Renal cortex interstitium (tissue), 11 donors: ENCODE data around the gene SSTR5. TPM values are rescaled to one million over a fixed set of nuclear protein-coding genes. Genes with fewer than 3 reads are reported as not detected.
A peak's percentile ranks its signal among the peaks of the same experiment; 100 is the strongest.

Experiments used
- DNase-seq, 11 donors: peaks; one replicate each; pipeline ENCODE4 v3.0.0-alpha.2; 2013; ENCODE audit warnings: low read depth in 9 of 11, low spot score in 4 of 11; ENCODE audit errors: extremely low read depth in 1 of 11
- polyA plus RNA-seq, 3 donors: library from polyadenylated mRNA; unstranded; fragments of 120-200 nt; gene quantifications; one replicate each; pipeline ENCODE4 v1.2.1, GENCODE V29; 2013; ENCODE audit not compliant: insufficient read length in 3 of 3

Gene SSTR5
- polyA plus RNA-seq, 3 donors = 0.13 to 0.39 (median 0.14) TPM

- no peak for DNase-seq
Observed at GRCh38 chr16:1051446-1051845, 21.1 kb upstream of the SSTR5 start.

DNA sequence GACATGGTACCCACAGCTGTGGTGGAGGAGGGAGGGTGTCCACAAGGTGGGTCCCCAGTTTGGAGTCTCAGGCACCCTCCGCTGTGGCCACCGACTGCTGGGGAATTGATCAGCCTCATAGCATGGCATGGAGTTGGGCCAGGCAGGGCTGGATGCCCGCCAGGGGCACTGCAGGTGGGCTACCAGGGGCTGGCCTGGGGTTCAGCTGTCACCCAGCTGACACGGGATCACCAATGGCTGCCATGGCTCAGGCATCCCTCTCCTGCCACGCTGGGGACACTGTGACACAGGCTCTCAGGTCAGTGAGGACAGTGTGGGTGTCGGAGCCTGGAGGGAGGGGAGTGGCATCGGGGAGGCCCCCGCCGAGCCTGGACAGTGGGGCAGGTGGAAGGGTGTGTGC is 19.8 kb upstream of the SSTR5 start:
- no peak for DNase-seq

DNA sequence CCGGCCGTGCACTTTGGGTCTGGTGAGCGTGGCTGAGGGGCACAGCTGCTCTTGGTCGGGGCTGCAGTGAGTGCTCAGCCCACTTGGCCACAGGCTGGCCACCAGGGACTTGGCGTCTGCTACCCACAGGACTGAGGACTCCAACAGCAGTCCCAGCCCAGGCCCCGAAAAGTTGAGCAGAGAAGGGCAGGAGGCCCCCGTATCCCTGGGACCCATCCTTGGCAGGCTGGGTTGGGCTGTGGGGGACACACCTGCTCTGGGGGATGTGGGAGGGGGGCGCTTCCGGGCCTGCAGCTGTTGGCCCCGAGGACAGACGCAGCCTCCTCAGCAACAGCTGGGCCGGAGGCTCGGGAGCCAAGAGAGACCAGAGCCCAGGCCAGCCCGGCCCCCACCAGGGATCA is 19.4 kb upstream of the SSTR5 start:
- DNase-seq = no peak

DNA sequence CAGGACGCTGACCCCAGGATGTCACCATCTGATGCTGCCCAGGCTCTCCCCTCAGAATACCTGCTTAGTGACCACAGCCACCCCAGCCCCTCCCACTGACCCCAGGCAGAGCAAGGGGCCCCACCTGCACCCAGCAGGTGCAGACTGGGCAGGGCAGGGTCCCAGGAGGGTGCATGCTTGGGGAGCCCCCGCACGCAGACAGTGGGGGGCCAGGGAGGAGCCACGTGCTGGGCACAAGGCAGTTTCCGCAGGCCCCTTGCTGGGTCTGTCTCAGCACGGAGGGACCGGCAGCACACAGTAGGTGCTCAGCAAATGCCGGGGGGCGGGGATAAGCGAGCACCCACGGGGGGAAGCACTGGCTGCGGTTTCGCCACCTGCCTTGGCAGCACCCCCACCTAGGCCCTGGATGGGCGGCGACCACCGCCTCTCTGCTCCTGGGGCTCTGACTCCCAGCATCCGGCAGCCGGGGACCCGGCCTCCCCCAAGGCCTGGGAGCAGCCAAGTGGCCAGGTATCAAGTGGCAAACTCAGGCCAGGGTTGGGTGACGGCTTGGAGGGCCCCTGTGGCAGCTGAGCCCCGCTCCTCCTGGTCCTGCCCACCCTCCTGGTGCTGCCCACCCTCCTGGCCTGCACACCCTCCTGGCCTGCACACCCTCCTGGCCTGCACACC is 18.7 kb upstream of the SSTR5 start:
- no peak for DNase-seq

DNA sequence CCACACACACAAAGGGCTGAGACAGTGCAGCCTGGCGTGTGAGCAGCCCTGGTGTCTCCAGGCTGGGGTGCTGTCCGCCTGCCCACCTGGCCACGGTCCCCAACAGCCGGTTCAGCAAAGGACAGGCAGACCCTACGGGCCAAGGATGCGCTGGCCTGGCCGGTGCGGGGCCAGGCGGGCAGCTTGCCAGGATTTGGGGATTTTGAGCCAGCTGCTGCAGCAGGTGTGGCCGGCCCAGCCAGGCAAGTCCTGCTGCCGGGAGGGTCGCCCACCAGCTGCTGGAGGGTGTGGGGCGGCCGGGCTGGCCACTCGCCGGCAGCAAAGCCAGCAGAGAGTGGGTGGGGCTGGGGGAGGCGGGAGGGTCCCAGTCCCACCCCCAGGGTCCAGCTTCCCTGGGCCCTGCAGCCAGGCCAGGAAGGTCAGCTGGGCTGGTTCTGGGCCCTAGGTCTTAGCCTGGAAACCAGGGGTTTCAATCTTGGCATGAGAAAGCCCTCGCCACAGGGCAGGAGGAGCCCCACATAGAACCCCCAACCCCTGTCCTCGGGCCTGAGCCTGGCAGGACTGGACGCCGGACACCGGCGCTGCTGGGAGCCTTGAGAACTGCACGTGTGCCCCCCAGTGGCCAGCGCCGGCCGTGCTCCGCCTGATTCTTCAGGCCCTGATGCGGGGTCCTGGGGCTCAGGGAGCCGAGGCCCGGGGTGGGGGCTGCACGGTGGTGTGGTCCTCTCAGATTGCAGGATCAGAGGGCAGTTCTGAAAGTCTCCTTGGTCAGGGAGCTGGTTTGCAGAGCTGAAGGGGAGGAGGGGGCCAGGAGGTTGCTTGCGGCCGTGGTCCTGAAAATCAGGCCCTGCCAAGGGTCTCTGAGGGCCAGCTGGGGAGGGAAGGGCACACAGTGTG is 17.6 kb upstream of the SSTR5 start:
- peak in 3 of 11 donors; percentile 50 to 65 (median 57) for DNase-seq

DNA sequence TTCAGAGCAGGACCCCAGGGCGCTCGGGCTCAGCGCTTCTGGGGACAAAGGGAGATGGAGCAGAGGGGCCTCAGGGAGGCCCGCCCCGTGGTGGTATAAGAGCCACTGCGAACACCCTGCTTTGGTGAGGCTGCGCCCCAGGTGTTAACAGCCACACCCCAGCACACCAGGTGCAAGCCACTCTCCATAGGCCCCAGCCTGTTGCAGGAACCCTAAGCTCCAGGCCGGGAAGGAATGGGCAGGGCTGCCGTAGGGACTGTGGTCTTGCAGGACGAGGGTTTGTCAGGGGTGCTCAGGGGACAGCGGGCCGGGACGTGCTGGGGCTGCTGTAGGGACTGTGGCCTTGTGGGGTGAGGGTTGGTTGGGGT is 17.0 kb upstream of the SSTR5 start:
- DNase-seq = no peak

DNA sequence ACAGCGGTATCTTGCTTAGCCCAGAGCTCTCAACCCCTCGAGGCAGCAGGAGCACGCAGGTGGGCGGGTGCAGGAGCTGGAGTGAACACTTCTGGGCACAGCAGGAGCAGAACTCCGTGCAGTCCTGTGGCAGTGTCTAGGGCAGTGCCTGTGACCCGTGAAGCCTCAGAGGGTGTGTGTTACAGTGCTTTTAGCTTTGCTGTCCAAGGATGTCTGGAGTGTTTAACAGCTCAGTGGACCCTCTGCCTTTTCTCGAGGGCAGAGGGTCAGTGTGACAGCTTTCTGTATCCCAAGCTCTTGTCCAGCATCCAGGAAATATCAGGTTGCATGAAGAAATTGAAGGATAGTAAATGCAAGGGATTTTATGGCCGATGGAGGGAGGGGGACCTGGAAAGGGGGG is 16.4 kb upstream of the SSTR5 start:
- peak in 3 of 11 donors; percentile 38 to 53 (median 45) for DNase-seq

GRCh38 chr16:1057252-1057932 is 15.2 kb upstream of the SSTR5 start:
- no peak for DNase-seq

GRCh38 chr16:1058216-1058615 is 14.3 kb upstream of the SSTR5 start:
- DNase-seq = no peak

- no peak for DNase-seq
Observed at GRCh38 chr16:1059310-1059709, 13.2 kb upstream of the SSTR5 start.

DNA sequence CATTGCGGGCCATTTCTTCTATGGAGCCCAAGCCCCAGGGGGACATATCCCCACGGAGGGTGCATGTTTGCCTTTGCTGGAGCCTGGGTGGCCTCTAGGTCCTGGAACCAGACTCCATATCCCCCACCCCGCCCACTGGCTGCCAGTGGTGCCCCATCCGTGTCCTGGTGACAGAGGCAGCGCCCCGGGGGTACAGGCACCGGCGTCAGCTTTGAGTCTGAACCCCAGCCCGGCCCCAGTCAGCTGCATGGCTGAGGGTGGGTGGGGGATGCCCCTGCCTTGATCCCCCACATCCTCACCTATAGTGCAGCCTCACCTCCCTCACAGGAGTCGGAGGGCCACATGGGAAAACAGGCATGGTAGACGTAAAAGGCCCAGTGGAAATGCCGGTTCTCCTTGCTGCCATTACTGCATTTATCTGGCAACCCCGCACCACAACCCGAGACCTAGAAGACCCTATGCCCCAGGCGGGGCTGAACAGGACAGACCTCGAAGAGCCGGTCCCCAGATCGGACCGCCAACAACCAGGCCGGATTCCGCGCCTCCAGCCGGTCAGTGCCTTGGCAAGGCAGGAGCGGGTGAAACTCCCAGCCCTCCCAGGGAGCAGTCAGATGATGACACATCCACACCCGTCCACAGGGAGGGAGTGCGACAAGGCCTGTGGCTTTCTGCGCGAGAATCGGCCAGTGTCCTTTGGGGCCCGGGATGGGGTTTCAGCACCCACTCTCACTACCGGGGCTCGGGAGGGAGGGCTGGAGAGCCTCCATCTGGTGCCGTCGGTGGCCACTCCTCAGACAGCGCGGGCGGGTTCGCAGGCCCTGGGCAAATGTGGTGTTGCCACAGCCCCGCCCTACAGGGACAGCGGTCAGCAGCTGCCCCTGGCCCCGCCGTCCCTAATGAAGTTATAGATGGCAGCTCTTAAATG is 11.9 kb upstream of the SSTR5 start:
- no peak for DNase-seq

DNA sequence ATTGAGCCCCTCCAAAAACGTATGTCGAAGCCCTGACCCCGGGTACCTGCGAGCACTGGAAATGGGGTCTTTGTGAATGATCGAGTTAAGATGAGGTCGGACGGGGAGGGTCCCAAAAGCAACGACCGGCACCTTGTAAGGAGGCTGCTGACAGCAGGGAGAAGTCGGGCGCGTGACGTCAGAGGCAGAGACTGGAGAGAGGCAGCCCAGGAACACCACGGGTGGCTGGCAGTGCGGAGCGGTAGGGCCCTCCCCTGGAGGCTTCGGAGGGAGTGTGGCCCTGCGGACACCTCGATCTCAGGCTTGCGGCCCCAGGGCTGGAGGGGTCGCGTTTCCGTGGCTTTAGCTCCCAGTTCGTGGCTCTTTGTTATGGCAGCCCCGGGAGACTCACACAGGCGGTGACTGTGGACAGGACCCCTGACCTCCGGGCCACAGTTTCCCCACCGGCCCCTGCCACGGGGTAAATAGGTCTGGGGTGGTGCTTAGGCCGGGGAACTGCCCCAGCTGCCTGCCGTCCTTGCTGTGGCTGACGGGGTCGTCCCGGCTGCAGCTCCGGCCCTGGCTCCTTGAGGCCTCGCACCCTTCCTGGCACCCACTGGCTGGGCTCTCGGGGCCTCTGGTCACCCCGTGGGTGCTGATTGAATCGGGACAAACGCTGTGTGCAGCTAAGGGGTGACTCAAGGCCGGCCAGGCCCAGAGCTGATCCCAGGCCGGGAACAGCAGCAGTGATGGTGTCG is 10.6 kb upstream of the SSTR5 start:
- DNase-seq = no peak

DNA sequence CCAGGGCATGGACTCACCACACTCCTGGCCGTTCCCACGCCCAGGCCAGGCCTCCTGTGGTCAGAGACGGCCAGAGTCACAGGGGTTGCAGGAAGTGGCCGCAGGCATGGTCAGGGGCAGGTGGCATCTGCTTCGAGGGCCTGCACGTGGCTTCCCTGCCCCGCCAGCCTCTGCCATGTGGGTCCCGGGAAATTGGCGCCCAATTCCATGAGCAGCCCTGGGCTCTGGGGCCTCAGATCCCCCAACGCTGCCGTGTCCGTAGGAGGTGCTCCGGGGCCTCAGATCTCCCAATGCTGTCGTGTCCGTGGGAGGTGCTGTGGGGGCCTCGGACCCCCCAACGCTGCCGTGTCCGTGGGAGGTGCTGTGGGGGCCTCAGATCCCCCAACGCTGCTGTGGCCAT is 9.7 kb upstream of the SSTR5 start:
- DNase-seq = no peak

DNA sequence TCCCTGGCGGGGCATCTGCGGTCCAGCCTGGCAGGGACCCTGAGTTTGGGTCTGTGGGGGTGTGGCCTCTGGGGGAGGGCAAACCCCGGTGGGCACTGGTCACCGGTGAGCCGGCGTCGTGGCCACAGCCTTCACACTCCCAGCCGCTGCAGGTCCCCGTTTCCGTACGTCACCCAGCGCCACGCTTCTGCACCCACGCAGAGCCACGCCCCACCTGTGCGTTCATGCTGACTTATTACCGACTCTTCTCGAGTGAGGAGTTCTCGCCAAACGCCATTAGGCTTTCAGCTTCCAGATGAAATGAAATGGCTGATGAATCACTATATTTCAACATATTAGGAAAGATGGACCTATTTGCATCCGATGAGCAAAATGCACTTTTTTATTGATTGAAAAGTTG is 8.8 kb upstream of the SSTR5 start:
- no peak for DNase-seq

- no peak for DNase-seq
Observed at GRCh38 chr16:1065469-1066128, 6.9 kb upstream of the SSTR5 start.

GRCh38 chr16:1066584-1067172 is 5.9 kb upstream of the SSTR5 start:
- no peak for DNase-seq

DNA sequence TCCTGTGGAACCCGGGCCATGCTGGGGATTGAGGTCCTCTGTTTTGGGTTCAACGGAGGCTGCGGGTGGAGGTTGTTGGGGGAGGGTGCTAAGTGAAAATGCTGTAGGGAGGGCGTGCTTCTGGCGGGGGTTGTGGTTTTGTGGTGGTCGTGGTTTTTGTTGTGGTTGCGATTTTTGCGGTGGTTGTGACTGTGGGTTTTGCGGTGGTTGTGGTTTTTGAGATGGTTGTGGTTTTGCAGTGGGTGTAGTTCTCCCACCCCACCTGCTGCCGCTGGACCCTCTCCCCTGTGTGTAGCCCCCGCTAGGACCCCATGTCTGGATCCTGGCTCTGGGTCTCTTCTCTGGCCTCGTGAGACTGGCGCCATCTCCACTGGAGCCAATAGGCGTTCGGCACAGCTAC is 4.9 kb upstream of the SSTR5 start:
- DNase-seq = no peak

DNA sequence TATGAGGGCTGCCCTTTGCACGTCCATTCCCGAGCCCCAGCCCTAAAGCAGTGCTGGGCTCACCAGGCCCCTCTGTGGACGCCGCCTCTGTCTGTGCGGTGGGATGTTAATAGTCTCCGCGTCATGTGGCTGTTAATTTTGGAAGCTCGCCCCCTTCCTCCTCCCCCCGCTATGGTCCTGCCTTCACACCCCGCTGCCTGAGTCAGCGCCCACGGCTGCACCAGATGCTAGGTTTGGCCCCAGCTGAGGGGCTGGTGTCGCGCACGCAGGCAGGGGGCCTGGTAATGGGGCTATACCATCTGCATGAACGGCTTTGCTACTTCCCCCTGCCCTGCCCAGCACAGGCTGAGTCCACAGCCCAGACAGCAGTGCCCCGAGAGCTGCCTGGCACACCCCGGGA is 4.1 kb upstream of the SSTR5 start:
- no peak for DNase-seq
